Activated CD4-positive, alpha-beta T cell treated with anti-CD3 and anti-CD28 coated beads, Interleukin-2, amount 50 U/mL, for 1 hour (primary cell): ENCODE results near the gene SAV1.
"Not testable (repeated sequence)": the region's sequence is repeated elsewhere in the genome, so short reads cannot be mapped to it uniquely, and the experiment has no call there.

ENCODE experiments used
- DNase-seq: peaks from one replicate; pipeline ENCODE4 v3.0.0-alpha.2; 2020

The SAV1 gene

DNA sequence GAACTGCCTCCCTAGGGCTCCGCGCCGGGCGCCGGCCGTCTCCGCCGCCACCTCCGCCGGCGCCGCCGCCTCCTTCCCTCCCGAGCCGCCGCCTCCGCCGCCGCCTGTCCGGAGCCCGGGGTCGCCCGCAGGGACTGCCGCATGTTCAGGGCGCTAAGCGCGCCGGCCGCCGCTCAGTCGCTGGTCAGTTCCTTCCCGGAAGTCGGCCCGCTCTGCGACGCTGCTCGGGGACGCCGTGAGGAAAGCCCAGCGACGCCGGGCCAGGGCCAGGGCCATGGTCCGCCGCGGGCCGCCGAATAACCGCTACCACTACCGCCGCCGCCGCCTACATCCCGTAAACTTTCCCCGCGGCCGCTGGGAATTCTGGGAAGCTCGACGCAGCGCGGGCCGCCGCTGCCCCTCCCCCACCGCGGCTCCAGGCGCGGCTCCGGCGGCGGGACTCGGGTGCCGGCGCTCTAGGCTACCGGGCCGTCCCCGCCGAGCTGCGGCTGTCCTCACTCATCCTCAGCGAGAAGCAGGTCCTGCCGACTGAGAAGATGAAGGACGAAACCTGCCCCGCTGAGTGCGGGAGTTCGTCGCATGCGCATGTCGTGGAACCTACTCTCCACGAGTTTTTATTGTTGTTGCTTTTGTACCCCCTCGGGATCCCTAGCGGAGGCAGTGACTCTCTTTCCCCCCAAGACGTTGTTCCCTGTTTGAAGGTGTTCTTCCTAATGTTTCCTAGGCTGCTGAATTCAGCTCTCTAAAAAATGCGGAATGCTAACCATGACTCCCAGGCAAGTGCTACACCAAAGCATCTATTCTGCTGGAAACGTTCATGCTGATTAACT lies at the start of gene SAV1:
Gene SAV1, minus strand, starts transcription at position 311 of the 830 bp plus-strand sequence. CDS start 339 bp downstream, outside the sequence.
- DNase-seq = peak; percentile 41

DNA sequence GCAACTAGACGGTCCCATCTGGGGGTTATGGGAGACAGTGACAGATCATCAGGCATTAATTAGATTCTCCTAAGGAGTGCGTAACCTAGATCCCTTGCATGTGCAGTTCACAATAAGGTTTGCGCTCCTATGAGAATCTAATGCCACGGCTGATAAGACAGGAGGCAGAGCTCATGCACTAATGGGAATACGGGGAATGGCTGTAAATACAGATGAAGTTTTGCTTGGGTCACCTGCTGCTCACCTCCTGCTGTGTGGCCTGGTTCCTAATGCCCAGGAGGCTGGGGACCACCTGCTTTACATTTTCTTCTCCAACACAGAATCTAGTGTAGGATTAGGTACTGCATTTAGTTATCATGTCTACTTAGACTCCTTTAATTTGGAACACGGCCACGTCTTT lies 49.7 kb upstream of the SAV1 start:
- DNase-seq = no peak

DNA sequence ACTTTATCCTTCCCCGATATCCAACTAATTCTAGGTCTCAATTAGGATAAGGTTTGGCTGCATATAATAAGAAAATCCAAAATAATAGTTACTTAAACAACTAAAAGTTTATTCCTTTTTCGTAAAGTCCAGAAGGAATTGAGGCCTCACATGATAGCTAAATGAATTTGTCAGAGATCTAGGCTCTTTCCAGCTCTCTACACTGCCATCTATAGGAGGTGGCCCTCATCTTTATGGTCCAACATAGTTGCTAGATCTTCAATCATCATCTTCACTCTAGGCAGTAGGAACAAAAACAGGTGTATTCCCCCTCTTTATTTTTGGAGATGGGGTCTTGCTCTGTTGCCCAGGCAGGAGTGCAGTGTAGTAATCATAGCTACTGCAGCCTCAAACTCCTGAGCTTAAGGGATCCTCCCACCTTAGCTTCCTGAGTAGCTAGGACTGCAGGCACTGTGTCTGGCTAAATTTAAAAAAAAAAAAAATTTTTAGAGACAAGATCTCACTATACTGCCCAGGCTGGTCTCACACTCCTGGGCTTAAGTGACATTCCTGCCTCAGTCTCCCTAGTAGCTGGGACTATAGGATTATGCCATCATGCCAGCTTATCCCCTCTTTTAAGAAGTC lies 46.5 kb upstream of the SAV1 start:
- no peak for DNase-seq

DNA sequence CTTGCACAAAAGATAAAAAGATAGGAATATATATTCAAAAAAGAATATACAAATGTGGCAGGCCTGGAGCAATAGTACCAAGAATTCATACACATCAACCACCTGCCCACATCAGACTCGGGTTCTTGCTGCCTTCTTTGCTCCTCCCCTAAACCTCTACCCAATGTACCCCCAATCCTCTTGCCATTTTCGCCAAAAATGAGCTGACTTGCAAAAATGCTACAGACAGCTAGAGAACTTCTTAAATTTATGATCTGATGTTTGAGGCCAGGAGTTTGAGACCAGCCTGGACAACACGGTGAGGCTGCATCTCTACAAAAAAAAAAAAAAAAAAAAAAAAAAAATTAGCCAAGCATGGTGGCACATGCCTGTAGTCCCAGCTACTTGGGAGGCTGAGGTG lies 42.9 kb upstream of the SAV1 start:
- no peak for DNase-seq

DNA sequence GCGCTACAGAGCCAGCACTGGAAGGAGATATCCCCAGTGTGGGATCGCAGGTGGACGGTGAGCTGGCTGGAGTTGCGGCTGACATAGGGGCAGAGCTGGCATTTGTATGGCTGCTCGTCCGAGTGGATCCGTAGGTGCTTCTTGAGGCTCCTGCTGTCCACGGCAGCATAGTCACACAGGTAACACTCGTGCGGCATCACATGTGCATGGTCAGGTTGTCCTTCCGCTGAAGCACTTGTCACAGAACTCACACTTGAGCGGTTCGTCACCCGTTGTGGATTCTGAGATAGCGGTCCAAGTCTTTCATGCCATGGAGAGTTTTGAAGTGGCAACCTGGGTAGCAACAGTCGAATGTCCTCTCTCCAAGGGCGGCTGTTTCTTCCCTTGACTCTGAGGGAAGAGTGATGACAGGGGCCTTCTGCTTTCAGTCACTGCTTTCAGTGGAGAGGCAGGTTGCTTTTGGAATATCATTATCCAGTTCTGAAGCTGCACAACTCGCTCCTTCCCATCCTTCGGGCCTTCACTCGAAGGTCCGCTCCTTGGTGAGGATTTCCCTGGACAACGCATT lies 37.0 kb upstream of the SAV1 start:
- DNase-seq = no peak

DNA sequence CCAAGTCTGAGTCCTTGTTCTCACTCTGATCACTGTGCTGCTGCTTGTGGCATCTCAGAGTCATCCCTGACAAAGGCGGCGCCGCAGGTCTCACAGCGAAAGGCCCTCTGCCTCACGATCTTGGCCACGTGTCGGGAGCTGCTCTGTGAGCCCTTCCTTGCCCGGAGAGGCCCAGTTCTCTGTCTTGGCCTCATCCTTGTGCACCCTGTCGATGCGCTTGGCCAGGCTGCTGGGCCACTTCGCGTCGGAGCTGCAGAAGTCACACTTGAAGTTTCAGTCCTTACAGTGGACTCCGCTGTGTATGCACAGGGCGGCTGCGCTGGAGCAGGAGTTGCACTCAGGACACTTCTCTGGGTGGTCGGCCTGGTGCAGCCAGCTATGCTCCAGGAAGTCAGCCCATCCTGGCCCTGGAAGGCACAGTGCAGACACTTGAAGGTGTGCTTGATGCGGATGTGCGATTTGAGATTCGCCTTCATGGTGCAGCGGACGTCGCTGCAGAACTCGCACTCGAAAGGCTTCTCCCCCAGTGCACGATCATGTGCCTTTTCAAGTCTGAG lies 36.4 kb upstream of the SAV1 start:
- no peak for DNase-seq

DNA sequence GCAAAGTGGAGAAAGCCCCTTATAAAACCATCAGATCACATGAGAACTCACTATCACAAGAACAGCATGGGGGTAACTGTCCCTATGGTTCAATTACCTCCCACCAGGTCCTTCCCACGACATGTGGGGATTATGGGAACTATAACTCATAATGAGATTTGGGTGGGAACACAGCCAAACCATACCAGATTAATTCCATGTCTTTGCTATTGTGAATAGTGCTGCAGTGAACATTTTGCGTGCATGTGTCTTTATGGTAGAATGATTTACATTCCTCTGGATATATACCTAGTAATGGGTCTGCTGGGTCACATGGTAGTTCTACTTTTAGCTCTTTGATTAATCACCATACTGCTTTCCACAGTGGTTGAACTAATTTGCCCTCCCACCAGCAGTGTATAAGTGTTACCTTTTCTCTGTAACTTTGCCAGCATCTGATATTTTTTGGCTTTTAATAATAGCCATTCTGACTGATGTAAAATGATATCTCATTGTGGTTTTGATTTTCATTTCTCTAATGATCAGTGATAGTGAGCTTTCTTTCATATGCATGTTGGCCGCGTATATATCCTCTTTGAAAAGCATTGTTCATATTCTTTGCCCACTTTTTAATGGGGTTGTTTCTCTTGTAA lies 29.7 kb upstream of the SAV1 start:
- DNase-seq = no peak

DNA sequence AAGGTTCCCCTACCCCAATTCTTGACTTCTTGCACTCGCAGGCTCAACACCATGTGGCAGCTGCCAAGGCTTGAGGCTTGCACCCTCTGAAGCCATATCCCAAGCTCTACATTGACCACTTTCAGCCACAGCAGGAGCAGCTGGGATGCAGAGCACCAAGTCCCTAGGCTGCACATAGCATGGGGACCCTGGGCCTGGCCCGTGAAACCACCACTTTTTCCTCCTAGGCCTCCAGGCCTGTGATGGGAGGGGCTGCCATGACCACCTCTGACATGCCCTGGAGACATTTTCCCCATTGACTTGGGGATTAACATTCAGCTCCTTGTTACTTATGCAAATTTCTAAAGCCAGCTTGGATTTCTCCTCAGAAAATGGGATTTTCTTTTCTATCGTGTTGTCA lies 26.2 kb upstream of the SAV1 start:
- not testable (repeated sequence) for DNase-seq

DNA sequence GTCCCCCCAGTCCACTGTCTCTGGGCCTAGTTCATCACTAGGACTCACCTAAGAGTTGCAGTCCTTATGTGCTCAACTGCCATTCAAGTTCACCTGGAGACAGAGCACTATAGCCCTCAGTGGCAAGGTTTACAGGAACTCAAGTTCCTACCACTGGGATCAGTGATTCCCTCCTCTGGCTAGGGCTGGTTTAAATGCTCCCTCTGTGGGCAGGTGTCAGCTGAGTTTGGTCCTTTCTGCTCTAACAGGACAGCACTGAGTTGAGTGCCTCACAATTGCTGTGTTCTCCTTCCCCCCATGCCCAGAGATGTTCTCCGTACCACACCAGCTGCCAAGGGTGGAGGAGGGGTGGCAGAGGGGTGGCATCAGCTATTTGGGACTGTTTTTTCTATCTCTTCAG lies 20.8 kb upstream of the SAV1 start:
- no peak for DNase-seq

DNA sequence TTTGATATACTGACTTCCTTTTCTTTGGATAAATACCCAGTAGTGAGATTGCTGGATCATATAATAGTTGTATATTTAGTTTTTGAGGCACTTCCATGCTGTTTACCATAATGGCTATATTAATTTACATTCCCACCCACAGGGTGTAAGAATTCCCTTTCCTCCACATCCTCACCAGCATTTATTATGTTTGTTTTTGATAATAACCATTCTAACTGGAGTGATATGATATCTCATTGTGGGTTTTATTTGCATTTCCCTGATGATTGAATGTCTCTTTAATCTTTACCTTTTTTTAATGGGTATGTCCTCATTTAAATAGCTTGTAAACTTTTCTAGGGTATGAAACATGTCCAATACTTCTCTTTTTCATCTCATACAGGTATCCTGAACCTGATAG lies 11.6 kb upstream of the SAV1 start:
- no peak for DNase-seq

DNA sequence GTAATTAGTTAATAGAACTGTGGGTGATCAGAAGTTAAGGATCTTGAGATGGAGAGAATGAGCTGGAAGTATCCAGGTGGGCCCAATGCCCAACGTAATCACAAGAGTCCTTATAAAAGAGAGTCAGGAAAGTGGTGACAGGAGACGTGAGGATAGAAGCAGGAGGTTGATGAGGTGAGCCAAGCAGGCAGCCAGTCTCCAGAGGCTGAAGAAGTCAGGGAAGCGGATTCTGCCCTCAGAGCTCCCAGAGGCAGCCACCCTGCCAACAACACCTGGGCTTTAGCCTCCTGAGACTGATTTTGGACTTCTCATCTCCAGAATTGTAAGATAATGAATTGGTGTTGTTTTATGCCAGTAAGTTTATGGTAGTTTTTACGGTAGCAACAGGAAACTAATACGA lies 10.1 kb upstream of the SAV1 start:
- DNase-seq = no peak

DNA sequence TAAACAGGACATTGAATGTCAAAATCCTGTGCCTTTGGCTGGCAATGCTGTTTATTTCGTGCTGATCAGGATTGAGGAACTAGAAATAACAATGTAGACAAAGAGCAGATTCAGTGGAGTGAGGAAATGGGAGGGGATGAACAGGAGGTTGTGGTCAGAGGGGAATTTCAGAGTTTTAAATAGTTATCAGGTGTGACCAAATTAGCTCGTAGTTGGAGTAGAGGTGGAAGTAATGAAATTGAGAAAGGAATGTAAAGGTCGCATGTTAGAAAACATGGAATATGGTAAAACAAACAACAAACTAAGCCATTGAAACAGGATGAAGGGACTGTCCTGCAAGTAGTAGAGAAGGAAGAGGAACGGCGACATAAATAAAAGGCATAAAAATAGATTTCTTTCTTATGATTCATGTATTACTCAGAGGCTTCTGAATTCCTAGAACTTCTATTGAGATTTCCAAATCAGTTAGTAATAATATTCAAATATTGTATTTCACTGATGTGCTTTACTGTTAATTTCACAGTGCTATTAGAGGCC lies 9.5 kb upstream of the SAV1 start:
- DNase-seq = no peak

DNA sequence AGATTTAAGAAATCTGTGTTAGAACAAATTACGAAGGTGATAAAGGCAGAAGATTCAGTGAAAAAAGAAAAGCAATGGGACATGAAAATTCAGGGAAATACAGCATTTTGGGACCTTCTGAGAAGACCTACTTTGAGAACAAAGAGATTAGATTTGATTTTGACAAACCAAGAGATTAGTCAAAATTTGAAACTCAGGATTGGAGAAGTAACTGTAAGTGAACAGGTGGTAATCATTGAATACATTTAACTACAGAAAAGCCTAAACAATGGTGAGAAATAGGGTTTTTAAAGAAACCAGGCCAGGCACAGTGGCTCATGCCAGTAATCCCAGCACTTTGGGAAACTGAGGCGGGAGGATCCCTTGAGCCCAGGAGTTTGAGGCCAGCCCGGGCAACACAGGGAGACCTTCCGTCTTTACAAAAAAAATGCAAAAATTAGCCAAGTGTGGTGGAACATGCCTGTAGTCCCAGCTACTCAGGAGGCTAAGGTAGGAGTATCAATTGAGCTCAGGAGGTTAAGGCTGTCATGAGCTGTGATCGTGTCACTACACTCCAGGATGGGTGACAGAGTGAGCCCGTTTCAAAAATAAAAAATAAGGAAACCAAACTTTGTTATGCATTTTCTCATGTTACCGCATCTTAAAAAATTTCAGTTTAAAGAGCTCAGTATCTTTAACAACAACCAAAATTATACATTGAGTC lies 8.9 kb upstream of the SAV1 start:
- no peak for DNase-seq

DNA sequence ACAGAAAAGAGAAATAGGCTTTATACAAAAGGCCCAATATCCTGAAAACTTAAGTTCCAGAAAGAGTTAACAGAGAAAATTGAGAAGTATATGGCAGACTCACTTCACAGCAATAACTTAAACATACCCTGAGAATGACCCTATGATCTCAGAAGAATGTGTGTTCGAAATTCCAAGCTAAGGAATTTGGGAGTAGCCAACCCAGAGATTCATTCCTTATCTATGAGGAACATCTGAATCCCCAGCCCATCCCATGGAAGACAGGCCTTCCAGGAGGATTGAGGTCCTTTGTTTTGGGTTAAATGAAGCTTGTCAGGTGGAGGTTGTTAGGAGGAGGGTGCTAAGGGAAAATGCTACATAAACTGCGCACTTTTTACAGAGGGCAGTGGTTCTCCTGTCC lies 7.5 kb upstream of the SAV1 start:
- no peak for DNase-seq

DNA sequence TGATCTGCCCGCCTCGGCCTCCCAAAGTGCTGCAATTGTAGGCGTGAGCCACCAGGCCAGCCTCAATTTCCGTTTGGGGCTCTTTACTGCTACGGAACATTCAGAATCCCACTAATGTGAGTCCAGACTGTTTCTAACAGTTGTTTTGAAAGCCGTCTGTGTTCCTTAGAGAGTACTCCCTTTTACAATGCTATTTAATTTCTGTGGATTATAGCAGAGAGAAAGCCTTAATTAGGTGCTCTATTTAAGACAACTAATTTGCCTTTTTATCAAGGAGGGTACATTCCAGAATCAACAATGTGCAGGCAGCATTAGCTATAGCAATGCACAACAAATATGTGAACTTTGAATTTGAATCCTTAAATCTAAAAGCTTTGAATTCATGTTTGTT lies 2.8 kb upstream of the SAV1 start:
- no peak for DNase-seq

DNA sequence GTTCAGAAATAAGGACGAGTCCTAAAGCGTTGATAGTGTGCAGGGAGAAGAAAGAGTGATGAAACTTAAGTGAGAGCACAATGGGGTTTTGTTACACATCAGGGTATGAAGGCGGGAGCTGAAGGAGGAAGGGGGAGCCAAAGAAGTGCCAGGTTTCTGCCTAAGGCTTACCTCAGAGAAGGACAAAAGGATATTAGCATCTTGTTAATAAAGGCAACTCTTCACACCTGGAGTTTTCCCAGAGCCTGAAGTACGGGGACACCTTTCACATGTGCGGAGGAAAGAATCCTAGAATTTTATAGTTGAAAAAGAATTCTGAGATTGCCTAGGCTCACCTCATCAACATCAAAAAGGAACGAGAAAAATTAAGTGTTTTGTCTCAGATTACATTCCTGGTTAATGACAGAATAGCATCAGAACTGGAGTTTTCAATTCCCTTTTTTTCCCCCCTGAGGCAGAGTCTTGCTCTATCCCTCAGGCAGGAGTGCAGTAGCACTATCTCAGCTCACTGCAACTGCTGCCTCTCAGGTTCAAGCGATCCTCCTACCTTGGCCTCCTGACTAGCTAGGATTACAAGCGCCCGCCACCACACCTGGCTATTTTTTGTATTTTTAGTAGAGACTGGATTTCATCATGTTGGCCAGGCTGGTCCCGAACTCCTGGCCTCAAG lies 2.2 kb upstream of the SAV1 start:
- DNase-seq = no peak

DNA sequence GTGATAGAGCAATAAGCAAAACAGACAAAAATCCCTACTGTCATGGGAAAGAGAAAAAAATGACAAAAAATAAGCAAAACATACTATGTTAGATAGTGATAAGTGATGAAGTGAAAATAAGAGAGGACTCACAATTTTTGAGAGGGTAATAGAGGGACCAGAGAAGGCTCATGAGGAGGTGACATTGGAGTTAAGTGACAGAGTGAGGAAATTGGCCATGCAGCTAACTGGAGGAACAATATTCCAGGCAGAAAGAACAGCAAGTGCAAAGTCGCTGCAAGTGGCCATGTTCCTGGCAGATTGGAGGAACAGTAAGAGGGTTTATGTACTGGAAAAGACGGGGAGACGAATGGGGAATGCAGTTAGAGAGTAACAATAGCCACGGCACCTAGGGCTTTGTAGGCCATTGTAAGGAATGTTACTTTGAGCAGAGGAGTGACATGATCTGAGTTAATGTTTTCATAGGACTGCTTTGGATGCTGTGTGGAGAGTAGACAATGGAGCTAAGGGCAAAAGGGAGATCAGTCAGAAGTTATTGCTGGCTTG lies 1.4 kb upstream of the SAV1 start:
- no peak for DNase-seq

DNA sequence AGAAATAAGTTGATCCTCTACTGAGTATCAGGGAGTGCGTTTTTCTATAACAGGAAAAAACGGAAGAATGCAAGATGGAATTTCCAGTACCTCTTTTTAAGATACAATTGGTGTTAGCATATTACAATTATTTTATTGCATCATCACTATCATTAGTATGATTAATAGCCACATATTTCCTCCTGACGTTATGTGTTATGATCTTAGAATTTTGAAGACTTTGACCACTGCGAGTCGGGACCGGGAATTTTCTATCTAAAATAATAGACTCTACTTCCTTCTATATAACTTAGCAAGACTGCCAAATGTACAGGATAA lies 679 bp upstream of the SAV1 start:
- DNase-seq = no peak

DNA sequence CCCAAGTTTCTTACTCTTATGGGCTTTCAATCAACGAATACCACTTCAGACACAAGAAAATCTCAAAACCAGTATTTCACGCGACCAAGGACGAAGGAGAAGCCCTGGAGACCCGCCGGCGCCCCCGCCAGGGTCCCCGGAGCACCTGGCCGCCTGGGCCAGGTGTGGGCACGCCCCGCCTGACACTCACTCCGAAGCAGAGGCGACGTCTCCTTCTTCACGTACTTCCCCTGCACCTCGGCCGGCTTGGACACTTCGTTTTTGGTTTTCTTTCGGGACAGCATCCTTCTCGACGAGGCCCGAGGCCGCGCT lies 466 bp downstream of the SAV1 start:
- no peak for DNase-seq

DNA sequence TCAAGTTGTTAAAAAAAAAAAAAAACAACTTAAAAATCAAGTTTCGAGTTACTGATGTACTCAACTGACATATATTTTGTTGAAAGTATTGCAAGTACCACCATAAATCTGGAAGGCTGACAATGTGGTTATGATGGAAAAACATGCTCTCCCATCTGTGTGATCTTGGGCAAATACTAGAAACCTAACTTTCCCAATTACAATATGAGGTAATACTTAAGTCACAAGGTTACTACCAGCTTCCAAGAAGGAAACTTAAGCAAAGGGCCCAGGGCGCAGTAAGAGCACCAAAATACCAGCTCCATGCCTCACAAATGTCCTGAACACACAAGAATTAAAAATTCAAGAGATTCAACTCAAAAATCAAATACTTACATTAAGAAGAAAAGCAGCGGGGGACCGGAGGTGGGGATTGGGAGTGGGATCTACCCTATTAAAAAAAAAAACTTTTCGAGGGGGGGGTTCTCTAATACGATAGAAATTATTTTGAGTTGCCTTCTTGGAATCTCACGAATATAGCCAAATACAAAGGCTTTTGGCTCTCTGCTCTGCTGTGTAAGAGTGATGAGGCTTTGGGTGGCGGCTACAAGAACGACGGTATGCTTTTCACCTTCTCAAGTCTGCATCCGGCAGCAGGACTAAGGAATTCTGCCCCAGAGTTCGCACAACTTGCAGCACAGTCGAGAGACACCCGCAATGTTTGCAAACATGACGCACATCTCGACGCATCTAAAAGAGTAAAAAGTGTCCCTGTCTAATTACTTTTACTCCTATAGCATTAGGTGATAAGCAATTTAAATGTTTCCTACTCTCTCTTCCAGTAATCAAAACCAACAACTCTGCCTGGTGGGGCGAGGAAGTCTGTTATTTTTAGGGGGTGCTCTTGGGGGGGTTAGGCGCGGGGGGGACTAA lies 1.1 kb downstream of the SAV1 start:
- DNase-seq = peak; percentile 26

DNA sequence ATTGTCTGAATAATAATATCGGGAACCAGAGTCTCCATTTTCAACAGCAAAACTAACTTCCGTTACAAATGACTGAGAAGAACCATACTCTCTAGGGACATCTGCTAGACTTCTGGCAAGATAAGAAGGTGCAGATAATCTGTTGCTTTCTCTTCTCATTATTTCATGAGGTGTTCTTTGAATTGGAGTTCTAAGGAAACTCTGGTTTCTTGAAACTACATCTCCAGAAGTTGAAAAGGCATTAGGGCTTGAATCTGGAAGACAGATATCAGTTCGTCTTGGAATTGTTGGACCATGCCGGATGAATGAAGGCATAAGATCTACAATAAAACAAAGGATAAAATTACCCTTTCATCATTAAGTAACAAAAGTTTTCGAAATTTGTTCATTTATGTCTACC lies 2.8 kb downstream of the SAV1 start:
- not testable (repeated sequence) for DNase-seq
